ENCODE results near the gene ZNF750. TPM values are rescaled to one million over a fixed set of nuclear protein-coding genes. Genes with fewer than 3 reads are reported as not detected.

Gene ZNF750
- polyA plus RNA-seq, 1 donor (not counting 4 experiments of a cell fraction or from before 2014, with no cell fraction given), result 5.5 TPM

DNA sequence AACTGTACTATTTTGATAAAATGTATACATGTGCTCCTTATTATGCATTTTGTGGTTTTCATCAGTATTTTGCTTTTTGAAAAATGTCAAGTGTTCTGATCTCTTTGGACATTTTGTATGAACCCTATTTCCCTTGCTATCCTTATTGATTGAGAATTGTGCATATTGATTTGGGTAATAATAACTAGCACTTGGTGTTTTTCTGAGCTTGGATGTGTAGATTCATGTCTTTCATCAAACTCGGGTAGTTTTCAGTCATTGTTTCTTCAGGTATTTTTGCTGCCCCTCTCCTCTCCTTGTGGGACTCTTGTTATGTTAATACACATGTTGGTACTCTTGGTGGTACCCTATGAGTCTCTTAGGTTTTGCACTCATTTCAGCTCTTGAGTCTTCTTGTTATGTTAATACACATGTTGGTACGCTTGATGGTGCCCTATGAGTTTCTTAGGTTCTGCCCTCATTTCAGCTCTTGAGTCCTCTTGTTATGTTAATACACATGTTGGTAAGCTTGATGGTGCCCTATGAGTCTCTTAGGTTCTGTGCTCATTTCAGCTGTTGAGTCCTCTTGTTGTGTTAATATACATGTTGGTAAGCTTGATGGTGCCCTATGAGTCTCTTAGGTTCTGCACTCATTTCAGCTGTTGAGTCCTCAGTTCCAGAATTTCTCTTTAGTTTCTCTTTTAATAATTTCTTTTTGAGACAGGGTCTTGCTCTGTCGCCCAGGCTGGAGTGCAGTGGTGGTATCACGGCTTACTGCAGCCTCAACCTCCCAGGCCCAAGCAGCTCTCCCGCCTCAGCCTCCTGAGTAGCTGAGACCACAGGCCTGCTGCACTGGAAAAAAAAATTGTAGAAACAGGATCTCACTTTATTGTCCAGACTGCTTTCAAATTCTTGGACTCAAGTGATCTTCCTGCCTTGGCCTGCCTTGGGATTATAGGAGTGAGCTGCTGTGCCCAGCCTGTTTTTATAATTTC lies 19.3 kb downstream of the ZNF750 start:
- H2AFZ ChIP-seq (ENCODE audit: control insufficient read depth, low read length), result no peak overlapping the region
- no peaks in the 10 kb centered on the region for H3K4me1 ChIP-seq (ENCODE audit: control insufficient read depth, extremely low read depth, insufficient read depth, low read length)
- dilution Hi-C loops (cut with MboI; ENCODE audit: extremely low pct_ligation_motif_present, low sequenced_read_pairs), result no loop called here
- no peaks in the 10 kb centered on the region for H3K9me3 ChIP-seq (ENCODE audit: control insufficient read depth, low read depth, low read length)
- no peak overlapping the region for H3K4me2 ChIP-seq (ENCODE audit: control insufficient read depth, extremely low read depth, insufficient read depth, low read depth, low read length)
- H3K4me3 ChIP-seq (ENCODE audit: control insufficient read depth in 2 of 3, extremely low read depth in 1 of 3, insufficient read depth in 2 of 3, low read depth in 1 of 3, low read length in 3 of 3), result no peak overlapping the region
- no peak overlapping the region for H3K27ac ChIP-seq (ENCODE audit: control insufficient read depth, insufficient read depth, low read length)
- no peak overlapping the region for H3K9ac ChIP-seq (ENCODE audit: control insufficient read depth, extremely low read depth, insufficient read depth, low read length)
- H4K20me1 ChIP-seq (ENCODE audit: control insufficient read depth, extremely low read depth, insufficient read depth, low read length), result no peaks in the 10 kb centered on the region
- no peak for TF ChIP-seq EZH2 (IDR thresholded peaks at IDR 0.05; ENCODE audit: low read length)
- TF ChIP-seq, protein P1, sequence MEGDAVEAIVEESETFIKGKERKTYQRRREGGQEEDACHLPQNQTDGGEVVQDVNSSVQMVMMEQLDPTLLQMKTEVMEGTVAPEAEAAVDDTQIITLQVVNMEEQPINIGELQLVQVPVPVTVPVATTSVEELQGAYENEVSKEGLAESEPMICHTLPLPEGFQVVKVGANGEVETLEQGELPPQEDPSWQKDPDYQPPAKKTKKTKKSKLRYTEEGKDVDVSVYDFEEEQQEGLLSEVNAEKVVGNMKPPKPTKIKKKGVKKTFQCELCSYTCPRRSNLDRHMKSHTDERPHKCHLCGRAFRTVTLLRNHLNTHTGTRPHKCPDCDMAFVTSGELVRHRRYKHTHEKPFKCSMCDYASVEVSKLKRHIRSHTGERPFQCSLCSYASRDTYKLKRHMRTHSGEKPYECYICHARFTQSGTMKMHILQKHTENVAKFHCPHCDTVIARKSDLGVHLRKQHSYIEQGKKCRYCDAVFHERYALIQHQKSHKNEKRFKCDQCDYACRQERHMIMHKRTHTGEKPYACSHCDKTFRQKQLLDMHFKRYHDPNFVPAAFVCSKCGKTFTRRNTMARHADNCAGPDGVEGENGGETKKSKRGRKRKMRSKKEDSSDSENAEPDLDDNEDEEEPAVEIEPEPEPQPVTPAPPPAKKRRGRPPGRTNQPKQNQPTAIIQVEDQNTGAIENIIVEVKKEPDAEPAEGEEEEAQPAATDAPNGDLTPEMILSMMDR (optimal IDR thresholded peaks at IDR 0.05 in 1 of 3, IDR thresholded peaks at IDR 0.05 in 1 of 3, conservative IDR thresholded peaks at IDR 0.05 in 1 of 3; ENCODE audit: extremely low read depth in 1 of 3, insufficient read depth in 2 of 3, low read length in 3 of 3), result no peak
- FAIRE-seq (no peak), DNase-seq (ENCODE audit: low read depth, low spot score) (no peak)
- peaks cover 11% of the 10 kb centered on the region for H3K79me2 ChIP-seq (ENCODE audit: control insufficient read depth, insufficient read depth, low read length)
- H3K27me3 ChIP-seq (ENCODE audit: control insufficient read depth, extremely low read depth, insufficient read depth, low read length), result no peaks in the 10 kb centered on the region
- H3K36me3 ChIP-seq (ENCODE audit: control insufficient read depth in 2 of 2, extremely low read depth in 1 of 2, insufficient read depth in 2 of 2, low read length in 2 of 2), result peaks cover 2 to 17% of the 10 kb centered on the region in 2 experiments
- no peaks in the 10 kb centered on the region for H3K9me1 ChIP-seq (ENCODE audit: control insufficient read depth, extremely low read depth, insufficient read depth, low read length)

- Histone ChIP-seq H3K79me2 (ENCODE audit: control insufficient read depth, insufficient read depth, low read length) (peaks cover 4% of the 10 kb centered on the region), H3K4me2 (ENCODE audit: control insufficient read depth, extremely low read depth, insufficient read depth, low read depth, low read length) (no peak overlapping the region), H2AFZ (ENCODE audit: control insufficient read depth, low read length) (no peak overlapping the region), H4K20me1 (ENCODE audit: control insufficient read depth, extremely low read depth, insufficient read depth, low read length) (no peaks in the 10 kb centered on the region), H3K4me3 (ENCODE audit: control insufficient read depth in 2 of 3, extremely low read depth in 1 of 3, insufficient read depth in 2 of 3, low read depth in 1 of 3, low read length in 3 of 3) (no peak overlapping the region), H3K9me1 (ENCODE audit: control insufficient read depth, extremely low read depth, insufficient read depth, low read length) (no peaks in the 10 kb centered on the region), H3K4me1 (ENCODE audit: control insufficient read depth, extremely low read depth, insufficient read depth, low read length) (no peaks in the 10 kb centered on the region), H3K36me3 (ENCODE audit: control insufficient read depth in 2 of 2, extremely low read depth in 1 of 2, insufficient read depth in 2 of 2, low read length in 2 of 2) (peaks cover 9 to 23% of the 10 kb centered on the region in 2 experiments), H3K9me3 (ENCODE audit: control insufficient read depth, low read depth, low read length) (no peaks in the 10 kb centered on the region), H3K27me3 (ENCODE audit: control insufficient read depth, extremely low read depth, insufficient read depth, low read length) (no peaks in the 10 kb centered on the region), H3K27ac (ENCODE audit: control insufficient read depth, insufficient read depth, low read length) (no peak overlapping the region), H3K9ac (ENCODE audit: control insufficient read depth, extremely low read depth, insufficient read depth, low read length) (no peak overlapping the region)
- dilution Hi-C loops (cut with MboI; ENCODE audit: extremely low pct_ligation_motif_present, low sequenced_read_pairs), result no loop called here
- DNase-seq (ENCODE audit: low read depth, low spot score) (no peak), FAIRE-seq (no peak)
- no peak for TF ChIP-seq EZH2 (IDR thresholded peaks at IDR 0.05; ENCODE audit: low read length)
- TF ChIP-seq, protein P1 (optimal IDR thresholded peaks at IDR 0.05 in 1 of 3, IDR thresholded peaks at IDR 0.05 in 1 of 3, conservative IDR thresholded peaks at IDR 0.05 in 1 of 3; ENCODE audit: extremely low read depth in 1 of 3, insufficient read depth in 2 of 3, low read length in 3 of 3), result no peak
Measured at GRCh38 chr17:82817947-82818346, 21.9 kb downstream of the ZNF750 start.

All from keratinocyte (primary cell).